ENCODE data around the gene TSLP.

TSLP gene

GRCh38 chr5:111069839-111070238, 1.7 kb upstream of the TSLP start:
- Histone ChIP-seq H3K4me3 (peak overlapping the region; percentile 31 to 46), H3K9me3 (no peaks in the 10 kb centered on the region), H3K27me3 (no peaks in the 10 kb centered on the region), H3K4me1 (peaks cover 0 to 26% (median 5%) of the 10 kb centered on the region in 4 donors), H3K27ac (no peak overlapping the region), H3K36me3 (no peaks in the 10 kb centered on the region)
- TF ChIP-seq CTCF (IDR thresholded peaks at IDR 0.05) = no peak
- DNase-seq = no peak
- intact Hi-C loops (cut with DNase I; ENCODE audit: low total_unique reads) = no loop called here

GRCh38 chr5:111070272-111071134, 1.0 kb upstream of the TSLP start:
- intact Hi-C loops (cut with DNase I; ENCODE audit: low total_unique reads) = no loop called here
- Histone ChIP-seq H3K27me3 (no peaks in the 10 kb centered on the region), H3K9me3 (no peaks in the 10 kb centered on the region), H3K27ac (no peak overlapping the region), H3K4me1 (peaks cover 0 to 28% (median 5%) of the 10 kb centered on the region in 4 donors), H3K4me3 (peak overlapping the region; percentile 31 to 46), H3K36me3 (no peaks in the 10 kb centered on the region)
- peak; percentile 26 to 63 for DNase-seq
- no peak for TF ChIP-seq CTCF (IDR thresholded peaks at IDR 0.05)

DNA sequence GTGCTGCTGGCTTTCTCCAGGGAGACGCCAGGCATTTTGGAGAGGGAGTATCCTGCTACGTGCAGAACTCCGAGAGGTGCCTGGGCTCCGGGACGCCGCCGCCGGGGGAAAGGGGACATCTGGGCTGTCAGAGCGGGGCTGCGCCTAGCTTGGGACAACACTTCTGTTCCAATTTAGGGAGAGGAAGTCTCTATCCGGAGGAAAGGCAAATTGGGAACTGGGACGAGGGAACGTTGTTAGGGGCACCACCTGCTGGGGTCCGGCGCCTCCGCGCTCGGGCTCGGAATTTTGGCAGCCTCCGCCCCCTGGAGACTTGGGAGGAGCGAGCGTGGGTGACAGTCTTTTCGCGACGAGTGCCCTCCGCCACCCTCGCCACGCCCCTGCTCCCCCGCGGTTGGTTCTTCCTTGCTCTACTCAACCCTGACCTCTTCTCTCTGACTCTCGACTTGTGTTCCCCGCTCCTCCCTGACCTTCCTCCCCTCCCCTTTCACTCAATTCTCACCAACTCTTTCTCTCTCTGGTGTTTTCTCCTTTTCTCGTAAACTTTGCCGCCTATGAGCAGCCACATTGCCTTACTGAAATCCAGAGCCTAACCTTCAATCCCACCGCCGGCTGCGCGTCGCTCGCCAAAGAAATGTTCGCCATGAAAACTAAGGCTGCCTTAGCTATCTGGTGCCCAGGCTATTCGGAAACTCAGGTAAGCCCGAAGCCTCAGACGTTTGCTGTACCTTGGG, 1.6 kb downstream of the TSLP start:
- intact Hi-C loops (cut with DNase I; ENCODE audit: low total_unique reads) = no loop called here
- H3K27ac ChIP-seq = peak overlapping the region; percentile 54 to 62
- no peaks in the 10 kb centered on the region for H3K27me3 ChIP-seq
- H3K4me3 ChIP-seq = peak overlapping the region; percentile 54 to 58
- H3K36me3 ChIP-seq = no peaks in the 10 kb centered on the region
- TF ChIP-seq CTCF (IDR thresholded peaks at IDR 0.05) = no peak
- peak; percentile 66 to 76 for DNase-seq
- H3K9me3 ChIP-seq = no peaks in the 10 kb centered on the region
- H3K4me1 ChIP-seq = peaks cover 0 to 28% (median 5%) of the 10 kb centered on the region in 4 donors

GRCh38 chr5:111074244-111074643, 2.7 kb downstream of the TSLP start:
- Histone ChIP-seq H3K4me3 (no peak overlapping the region), H3K27ac (no peak overlapping the region), H3K9me3 (no peaks in the 10 kb centered on the region), H3K27me3 (no peaks in the 10 kb centered on the region), H3K36me3 (no peaks in the 10 kb centered on the region), H3K4me1 (peaks cover 0 to 28% (median 5%) of the 10 kb centered on the region in 4 donors)
- DNase-seq = no peak
- TF ChIP-seq CTCF (IDR thresholded peaks at IDR 0.05) = no peak
- intact Hi-C loops (cut with DNase I; ENCODE audit: low total_unique reads) = no loop called here

- Histone ChIP-seq H3K9me3 (no peaks in the 10 kb centered on the region), H3K4me1 (peaks cover 0 to 18% (median 2%) of the 10 kb centered on the region in 4 donors), H3K4me3 (no peak overlapping the region), H3K27me3 (no peaks in the 10 kb centered on the region), H3K36me3 (no peaks in the 10 kb centered on the region), H3K27ac (no peak overlapping the region)
- intact Hi-C loops (cut with DNase I; ENCODE audit: low total_unique reads) = no loop called here
- DNase-seq = no peak
- no peak for TF ChIP-seq CTCF (IDR thresholded peaks at IDR 0.05)
Observed at GRCh38 chr5:111075520-111075919, 4.0 kb downstream of the TSLP start.
